H9 (cell line): ENCODE data around the gene CACNA1I. TPM values are rescaled to one million over a fixed set of nuclear protein-coding genes. Genes with fewer than 3 reads are reported as not detected.

Experiments
- DNase-seq: peaks from one replicate; pipeline ENCODE4 v3.0.0-alpha.2; 2017
- H2AFZ ChIP-seq: one replicate; pipeline ENCODE4 v1.6.1; 2013; ENCODE audit warnings: mild to moderate bottlenecking, low read length, control low read depth, moderate library complexity
- H2AK5ac ChIP-seq: 2 replicates; pipeline ENCODE4 v1.6.1; 2013; ENCODE audit warnings: low read length, control low read depth, mixed read lengths; ENCODE audit not compliant: insufficient read length
- H2BK120ac ChIP-seq: one replicate; pipeline ENCODE4 v1.6.1; 2013; ENCODE audit warnings: low read depth, mild to moderate bottlenecking, low read length, control low read depth, inconsistent platforms; ENCODE audit not compliant: poor library complexity, severe bottlenecking
- H2BK12ac ChIP-seq: 2 replicates; pipeline ENCODE4 v1.6.1; 2013; ENCODE audit warnings: low read length, control low read depth, mixed read lengths, low read depth; ENCODE audit not compliant: insufficient read length
- H2BK15ac ChIP-seq: 2 replicates; pipeline ENCODE4 v1.6.1; 2013; ENCODE audit warnings: low read depth, low read length, control low read depth
- H2BK20ac ChIP-seq: one replicate; pipeline ENCODE4 v1.6.1; 2013; ENCODE audit warnings: low read depth, mild to moderate bottlenecking, low read length, control low read depth, inconsistent platforms; ENCODE audit not compliant: poor library complexity, severe bottlenecking
- H2BK5ac ChIP-seq: 2 replicates; pipeline ENCODE4 v1.6.1; 2013; ENCODE audit warnings: low read length, control low read depth, mixed read lengths; ENCODE audit not compliant: insufficient read length
- H3K14ac ChIP-seq: 2 replicates; pipeline ENCODE4 v1.6.1; 2013; ENCODE audit warnings: low read length, control low read depth; ENCODE audit not compliant: insufficient read depth
- H3K18ac ChIP-seq: 2 replicates; pipeline ENCODE4 v1.6.1; 2013; ENCODE audit warnings: low read depth, mild to moderate bottlenecking, mixed read lengths, low read length, control low read depth; ENCODE audit not compliant: insufficient read length
- H3K23ac ChIP-seq: 2 replicates; pipeline ENCODE4 v1.6.1; 2013; ENCODE audit warnings: low read length, control low read depth, mixed read lengths, low read depth; ENCODE audit not compliant: insufficient read length
- H3K23me2 ChIP-seq: 2 replicates; pipeline ENCODE4 v1.6.1; 2013; ENCODE audit warnings: low read depth, mild to moderate bottlenecking, mixed read lengths, low read length, control low read depth; ENCODE audit not compliant: insufficient read length, poor library complexity, severe bottlenecking
- H3K27ac ChIP-seq: 2 replicates; pipeline ENCODE4 v1.5.1; 2013; ENCODE audit warnings: low read length, control low read depth, mixed read lengths, low read depth; ENCODE audit not compliant: insufficient read length
- H3K27me3 ChIP-seq: 2 replicates; pipeline ENCODE4 v1.6.1; 2013; ENCODE audit warnings: low read length, control low read depth, inconsistent platforms; ENCODE audit not compliant: insufficient read depth
- H3K4ac ChIP-seq: 2 replicates; pipeline ENCODE4 v1.6.1; 2013; ENCODE audit warnings: low read depth, mild to moderate bottlenecking, control low read depth, inconsistent platforms, low read length, moderate library complexity
- H3K4me1 ChIP-seq: 2 replicates; pipeline ENCODE4 v1.6.1; 2013; ENCODE audit warnings: low read length, control low read depth, inconsistent platforms; ENCODE audit not compliant: insufficient read depth
- H3K4me2 ChIP-seq: 2 replicates; pipeline ENCODE4 v1.6.1; 2013; ENCODE audit warnings: low read length, control low read depth, mixed read lengths; ENCODE audit not compliant: insufficient read length, insufficient read depth
- H3K56ac ChIP-seq: 2 replicates; pipeline ENCODE4 v1.6.1; 2013; ENCODE audit warnings: low read depth, mild to moderate bottlenecking, mixed read lengths, low read length, control low read depth; ENCODE audit not compliant: insufficient read length
- H3K79me1 ChIP-seq: 2 replicates; pipeline ENCODE4 v1.6.1; 2013; ENCODE audit warnings: low read depth, mild to moderate bottlenecking, moderate library complexity, low read length, control low read depth, inconsistent platforms; ENCODE audit not compliant: insufficient read depth, poor library complexity, severe bottlenecking
- H3K79me2 ChIP-seq: 2 replicates; pipeline ENCODE4 v1.6.1; 2013; ENCODE audit warnings: low read length, control low read depth, inconsistent platforms; ENCODE audit not compliant: insufficient read depth
- H3K9ac ChIP-seq: 2 replicates; pipeline ENCODE4 v1.6.1; 2013; ENCODE audit warnings: low read length, control low read depth, mixed read lengths; ENCODE audit not compliant: insufficient read length; ENCODE audit errors: extremely low read depth
- H3K9me3 ChIP-seq: one replicate; pipeline ENCODE4 v1.6.1; 2013; ENCODE audit warnings: low read depth, low read length, inconsistent platforms; ENCODE audit not compliant: control insufficient read depth
- H3T11ph ChIP-seq: one replicate; pipeline ENCODE4 v1.6.1; 2013; ENCODE audit warnings: mild to moderate bottlenecking, low read length, control low read depth, inconsistent platforms
- H4K20me1 ChIP-seq: one replicate; pipeline ENCODE4 v1.6.1; 2013; ENCODE audit not compliant: control insufficient read depth, insufficient read length, insufficient read depth
- H4K5ac ChIP-seq: 2 replicates; pipeline ENCODE4 v1.6.1; 2013; ENCODE audit warnings: low read depth, mild to moderate bottlenecking, mixed read lengths, low read length, control low read depth; ENCODE audit not compliant: insufficient read length
- H4K8ac ChIP-seq: replicated peaks from 2 replicates; pipeline ENCODE4 v1.6.1; 2013; ENCODE audit warnings: low read length, control low read depth, mixed read lengths, low read depth; ENCODE audit not compliant: insufficient read length
- H4K91ac ChIP-seq: 2 replicates; pipeline ENCODE4 v1.6.1; 2013; ENCODE audit warnings: low read depth, mild to moderate bottlenecking, moderate library complexity, mixed read lengths, low read length, control low read depth; ENCODE audit not compliant: insufficient read length
- H3K27ac Mint-ChIP-seq, 3 experiments: 2 replicates in 2 of 3; 3 replicates in 1 of 3; pipeline ENCODE4 v1.8.0; 2020 to 2021; ENCODE audit warnings: mixed read lengths in 3 of 3, mild to moderate bottlenecking in 1 of 3, moderate library complexity in 1 of 3
- H3K27me3 Mint-ChIP-seq: 2 replicates; pipeline ENCODE4 v1.8.0; 2021; ENCODE audit warnings: low read depth, mild to moderate bottlenecking, moderate library complexity, mixed read lengths
- H3K36me3 Mint-ChIP-seq, 3 experiments: 2 replicates in 2 of 3; 3 replicates in 1 of 3; pipeline ENCODE4 v1.8.0; 2020 to 2021; ENCODE audit warnings: low read depth in 3 of 3, mixed read lengths in 3 of 3; ENCODE audit not compliant: insufficient read depth in 1 of 3
- H3K4me1 Mint-ChIP-seq, 2 experiments: 2 replicates each; pipeline ENCODE4 v1.8.0; 2020; ENCODE audit warnings: mixed read lengths in 2 of 2
- H3K4me3 Mint-ChIP-seq, 2 experiments: 2 replicates in 1 of 2; 3 replicates in 1 of 2; pipeline ENCODE4 v1.8.0; 2020 to 2021; ENCODE audit warnings: mild to moderate bottlenecking in 2 of 2, mixed read lengths in 2 of 2, moderate library complexity in 1 of 2
- H3K9me3 Mint-ChIP-seq, 2 experiments: 2 replicates in 1 of 2; 3 replicates in 1 of 2; pipeline ENCODE4 v1.8.0; 2020; ENCODE audit warnings: mild to moderate bottlenecking in 2 of 2, mixed read lengths in 2 of 2, moderate library complexity in 1 of 2
- CTCF ChIP-seq: fragments of 200-600 bp; sonication (generic); conservative IDR thresholded peaks from 3 replicates; pipeline ENCODE4 v1.8.0; 2021; ENCODE audit warnings: antibody characterized with exemption, mild to moderate bottlenecking
- WGBS: extraction: QIAGEN DNeasy Blood & Tissue Kit; methylation state at CpG from one replicate; pipeline ENCODE4 v1.1.7; 2013; ENCODE audit warnings: missing lambda C conversion rate, low lambda C conversion rate, mixed read lengths; ENCODE audit not compliant: insufficient read length; ENCODE audit errors: extremely low coverage; 5-methylcytosine and 5-hydroxymethylcytosine counted together
- total RNA-seq: library from RNA; stranded (reverse); gene quantifications from 2 replicates; pipeline ENCODE4 v1.2.1, GENCODE V29; 2021

The CACNA1I gene
- total RNA-seq, 1 experiment from 2014 or later, result 0.50 TPM

DNA sequence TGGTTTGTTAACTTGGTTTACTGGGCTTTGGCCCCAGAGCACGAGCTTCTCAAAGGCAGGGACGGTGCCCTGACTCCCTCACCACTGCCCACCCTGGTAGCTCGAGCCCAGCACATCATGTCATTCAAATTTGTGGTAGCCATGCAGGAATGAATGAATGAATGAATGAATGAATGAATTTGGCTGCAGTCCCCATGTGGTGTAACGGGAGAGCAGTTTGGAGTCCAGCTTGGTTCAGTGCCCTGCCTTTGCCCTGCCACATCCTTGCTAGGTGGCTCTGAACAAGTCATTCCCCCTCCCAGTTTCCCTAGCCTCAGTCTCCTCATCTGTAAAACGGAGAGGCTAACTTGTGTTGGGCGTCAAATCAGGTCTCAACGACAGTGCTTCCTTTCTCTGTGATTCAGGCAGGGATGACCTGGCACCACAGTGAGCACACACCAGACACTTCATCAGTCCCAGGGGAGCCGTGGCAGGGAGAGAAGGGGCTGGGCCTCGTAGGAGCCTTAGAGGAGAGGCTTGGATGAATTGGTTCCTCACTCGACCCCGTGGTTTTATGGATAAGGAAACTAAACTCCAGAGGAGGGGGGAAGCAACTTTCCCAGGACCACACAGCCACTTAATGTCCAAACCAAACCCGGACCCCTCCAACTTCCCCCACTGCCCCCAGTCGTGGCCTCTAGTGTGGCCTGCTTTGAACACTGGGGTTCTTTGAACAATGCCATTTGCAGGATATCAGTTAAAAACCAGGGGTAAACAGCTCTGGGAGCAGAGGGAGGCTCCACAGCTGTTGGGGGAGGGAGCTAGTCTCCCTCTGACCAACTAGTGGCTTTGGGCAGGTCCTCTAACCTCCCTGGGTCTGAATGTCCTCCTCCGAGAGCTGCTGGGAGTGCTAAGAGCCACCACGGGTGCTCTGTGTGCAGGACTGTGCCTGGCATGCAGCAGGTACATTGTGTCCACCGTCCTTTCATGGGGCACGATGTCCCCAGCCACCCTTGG lies 86.2 kb downstream of the CACNA1I start:
- peaks cover 58% of the 10 kb centered on the region for H3K27me3 Mint-ChIP-seq
- H3K79me1 ChIP-seq, result no peaks in the 10 kb centered on the region

More for the DNA sequence above, 86.2 kb downstream of the CACNA1I start:
- H3K9me3 ChIP-seq, result no peaks in the 10 kb centered on the region
- no peak overlapping the region for H3K18ac ChIP-seq
- no peaks in the 10 kb centered on the region for H3K4me1 ChIP-seq
- peaks cover 2% of the 10 kb centered on the region for H3K23me2 ChIP-seq
- H3K9ac ChIP-seq, result no peak overlapping the region
- no peak overlapping the region for H2AFZ ChIP-seq
- no peak overlapping the region for H3K14ac ChIP-seq
- H2BK20ac ChIP-seq, result no peak overlapping the region
- H2AK5ac ChIP-seq, result no peak overlapping the region
- H3K4me3 Mint-ChIP-seq, result peak overlapping the region in 1 of 2 experiments; percentile 12; a peak in 1 of 5 replicates
- H2BK120ac ChIP-seq, result no peak overlapping the region
- H2BK5ac ChIP-seq, result no peak overlapping the region
- no peaks in the 10 kb centered on the region for H3K79me2 ChIP-seq
- peak overlapping the region in 1 of 3 experiments; percentile 40; a peak in 1 of 7 replicates for H3K27ac Mint-ChIP-seq
- H3K9me3 Mint-ChIP-seq, result no peaks in the 10 kb centered on the region; a peak in 1 of 5 replicates
- H3K4me2 ChIP-seq, result no peak overlapping the region
- no peak overlapping the region for H3K56ac ChIP-seq
- WGBS, result no CpG with 5 or more reads among the region's 17 CpGs
- peaks cover 3 to 9% of the 10 kb centered on the region in 2 experiments; a peak in 2 of 4 replicates for H3K4me1 Mint-ChIP-seq
- no peaks in the 10 kb centered on the region for H3K36me3 Mint-ChIP-seq
- H3K27ac ChIP-seq, result no peak overlapping the region
- H4K8ac ChIP-seq, result no peak overlapping the region
- H3K4ac ChIP-seq, result no peak overlapping the region
- no peak overlapping the region for H4K91ac ChIP-seq
- no peaks in the 10 kb centered on the region for H4K20me1 ChIP-seq
- no peak overlapping the region for H4K5ac ChIP-seq
- no peak overlapping the region for H3K23ac ChIP-seq
- H2BK12ac ChIP-seq, result no peak overlapping the region
- DNase-seq, result no peak
- H3K27me3 ChIP-seq, result no peaks in the 10 kb centered on the region; the same call in 1 of the 2 replicates
- H2BK15ac ChIP-seq, result no peak overlapping the region
- no peak for TF ChIP-seq CTCF
- H3T11ph ChIP-seq, result no peak overlapping the region
